Trophoblast cell (in vitro differentiated cells and primary cell): Measurements from ENCODE around the gene UBE2G1.
A peak's percentile ranks its signal among the peaks of the same experiment; 100 is the strongest.

Experiments
- DNase-seq, 2 donors: peaks; one replicate each; pipeline ENCODE4 v3.0.0-alpha.2; 2016
- H2AFZ ChIP-seq: 2 replicates; pipeline ENCODE4 v1.6.1; 2013; ENCODE audit warnings: low read length, moderate library complexity, mild to moderate bottlenecking; ENCODE audit not compliant: insufficient read depth, poor library complexity
- H2AK5ac ChIP-seq: 2 replicates; pipeline ENCODE4 v1.6.1; 2013; ENCODE audit warnings: mild to moderate bottlenecking, low read length
- H2BK120ac ChIP-seq: 2 replicates; pipeline ENCODE4 v1.6.1; 2013; ENCODE audit warnings: low read length, mild to moderate bottlenecking, moderate library complexity; ENCODE audit not compliant: insufficient read depth, poor library complexity
- H2BK12ac ChIP-seq: 2 replicates; pipeline ENCODE4 v1.6.1; 2013; ENCODE audit warnings: mild to moderate bottlenecking, low read length, moderate library complexity
- H2BK5ac ChIP-seq: 2 replicates; pipeline ENCODE4 v1.6.1; 2013; ENCODE audit warnings: low read length, low read depth, moderate library complexity, mild to moderate bottlenecking; ENCODE audit not compliant: poor library complexity
- H3K14ac ChIP-seq: 2 replicates; pipeline ENCODE4 v1.6.1; 2013; ENCODE audit warnings: mild to moderate bottlenecking, low read length
- H3K18ac ChIP-seq: 2 replicates; pipeline ENCODE4 v1.6.1; 2013; ENCODE audit warnings: mild to moderate bottlenecking, low read length
- H3K23ac ChIP-seq: 2 replicates; pipeline ENCODE4 v1.6.1; 2013; ENCODE audit warnings: low read length
- H3K27ac ChIP-seq: 2 replicates; pipeline ENCODE4 v1.5.1; 2013; ENCODE audit warnings: low read depth, mild to moderate bottlenecking, inconsistent platforms, low read length, moderate library complexity
- H3K27me3 ChIP-seq: 2 replicates; pipeline ENCODE4 v1.6.1; 2013; ENCODE audit warnings: inconsistent platforms, mild to moderate bottlenecking, low read length, moderate library complexity; ENCODE audit not compliant: insufficient read depth
- H3K36me3 ChIP-seq, 2 experiments: 1 replicate in 1 of 2; 2 replicates in 1 of 2; pipeline ENCODE4 v1.6.1; 2013; ENCODE audit warnings: low read length in 2 of 2, mild to moderate bottlenecking in 2 of 2, moderate library complexity in 1 of 2; ENCODE audit not compliant: insufficient read depth in 2 of 2, control insufficient read depth in 1 of 2
- H3K4ac ChIP-seq: 2 replicates; pipeline ENCODE4 v1.6.1; 2013; ENCODE audit warnings: low read depth, mild to moderate bottlenecking, low read length, moderate library complexity
- H3K4me1 ChIP-seq, 2 experiments: 1 replicate in 1 of 2; 2 replicates in 1 of 2; pipeline ENCODE4 v1.6.1; 2013; ENCODE audit warnings: low read length in 2 of 2, mild to moderate bottlenecking in 2 of 2, moderate library complexity in 1 of 2; ENCODE audit not compliant: insufficient read depth in 2 of 2, control insufficient read depth in 1 of 2
- H3K4me2 ChIP-seq: 2 replicates; pipeline ENCODE4 v1.6.1; 2013; ENCODE audit warnings: inconsistent platforms, mild to moderate bottlenecking, low read length, moderate library complexity
- H3K4me3 ChIP-seq: 2 replicates; pipeline ENCODE4 v1.5.1; 2013; ENCODE audit warnings: mild to moderate bottlenecking, low read depth, low read length, inconsistent platforms
- H3K79me1 ChIP-seq: one replicate; pipeline ENCODE4 v1.6.1; 2013; ENCODE audit warnings: low read length
- H3K79me2 ChIP-seq: 2 replicates; pipeline ENCODE4 v1.6.1; 2013; ENCODE audit warnings: low read length, mild to moderate bottlenecking; ENCODE audit not compliant: control insufficient read depth, insufficient read depth, poor library complexity
- H3K9ac ChIP-seq: 2 replicates; pipeline ENCODE4 v1.6.1; 2013; ENCODE audit warnings: mild to moderate bottlenecking, low read length
- H3K9me3 ChIP-seq: 2 replicates; pipeline ENCODE4 v1.6.1; 2013; ENCODE audit warnings: low read depth, mild to moderate bottlenecking, control low read depth, inconsistent platforms, low read length; ENCODE audit not compliant: insufficient read depth
- H4K12ac ChIP-seq: 2 replicates; pipeline ENCODE4 v1.6.1; 2013; ENCODE audit warnings: low read depth, mild to moderate bottlenecking, low read length, moderate library complexity
- H4K8ac ChIP-seq: 2 replicates; pipeline ENCODE4 v1.6.1; 2013; ENCODE audit warnings: low read depth, mild to moderate bottlenecking, low read length, moderate library complexity
- H4K91ac ChIP-seq: one replicate; pipeline ENCODE4 v1.6.1; 2013; ENCODE audit warnings: low read depth, mild to moderate bottlenecking, low read length, moderate library complexity
- WGBS: extraction: QIAGEN DNeasy Blood & Tissue Kit; methylation state at CpG from one replicate; pipeline ENCODE4 v1.1.7; 2013; ENCODE audit warnings: missing lambda C conversion rate; ENCODE audit not compliant: insufficient read length, insufficient coverage; ENCODE audit errors: extremely low coverage; 5-methylcytosine and 5-hydroxymethylcytosine counted together

UBE2G1 gene

GRCh38 chr17:4247361-4247970, 119.0 kb downstream of the UBE2G1 start:
- Histone ChIP-seq H3K36me3 (peaks cover 0 to 3% of the 10 kb centered on the region in 2 experiments), H4K8ac (no peak overlapping the region), H2AK5ac (no peak overlapping the region), H3K9me3 (no peaks in the 10 kb centered on the region), H3K4ac (peak overlapping the region; percentile 22), H4K12ac (no peak overlapping the region), H2AFZ (no peak overlapping the region), H2BK5ac (no peak overlapping the region), H3K27ac (peak overlapping the region; percentile 27), H3K14ac (no peak overlapping the region), H2BK12ac (no peak overlapping the region), H3K4me2 (no peak overlapping the region), H2BK120ac (peak overlapping the region; percentile 46), H3K4me3 (no peak overlapping the region), H3K79me1 (peaks cover 8% of the 10 kb centered on the region), H4K91ac (no peak overlapping the region), H3K4me1 (peaks cover 16 to 17% of the 10 kb centered on the region in 2 experiments), H3K23ac (no peak overlapping the region), H3K27me3 (no peaks in the 10 kb centered on the region), H3K18ac (peak overlapping the region; percentile 40), H3K79me2 (peaks cover 9% of the 10 kb centered on the region), H3K9ac (no peak overlapping the region)
- DNase-seq: no peak
- no CpG with 5 or more reads among the region's 5 CpGs for WGBS

GRCh38 chr17:4246674-4247073, 119.8 kb downstream of the UBE2G1 start:
- Histone ChIP-seq H3K18ac (peak overlapping the region; percentile 30), H3K4me1 (peaks cover 21 to 23% of the 10 kb centered on the region in 2 experiments), H3K9me3 (no peaks in the 10 kb centered on the region), H3K14ac (no peak overlapping the region), H3K4me2 (no peak overlapping the region), H2AFZ (no peak overlapping the region), H3K23ac (no peak overlapping the region), H2BK12ac (no peak overlapping the region), H4K12ac (no peak overlapping the region), H2AK5ac (no peak overlapping the region), H3K27me3 (no peaks in the 10 kb centered on the region), H3K27ac (no peak overlapping the region), H4K91ac (peak overlapping the region; percentile 27), H4K8ac (no peak overlapping the region), H3K4me3 (no peak overlapping the region), H2BK5ac (no peak overlapping the region), H3K36me3 (peaks cover 3 to 4% of the 10 kb centered on the region in 2 experiments), H2BK120ac (no peak overlapping the region), H3K4ac (peak overlapping the region; percentile 12), H3K79me2 (peaks cover 9% of the 10 kb centered on the region), H3K79me1 (peaks cover 8% of the 10 kb centered on the region), H3K9ac (no peak overlapping the region)
- WGBS: no CpG with 5 or more reads among the region's 5 CpGs
- no peak for DNase-seq

- no peaks in the 10 kb centered on the region for H3K27me3 ChIP-seq
- H2BK120ac ChIP-seq: no peak overlapping the region
- H3K4ac ChIP-seq: no peak overlapping the region
- H3K18ac ChIP-seq: no peak overlapping the region
- no peak overlapping the region for H4K91ac ChIP-seq
- no peak overlapping the region for H3K4me3 ChIP-seq
- no peak overlapping the region for H4K12ac ChIP-seq
- H3K79me1 ChIP-seq: peaks cover 1% of the 10 kb centered on the region
- H3K27ac ChIP-seq: no peak overlapping the region
- no peak overlapping the region for H3K14ac ChIP-seq
- peaks cover 9 to 10% of the 10 kb centered on the region in 2 experiments for H3K4me1 ChIP-seq
- H3K36me3 ChIP-seq: peaks cover 9 to 13% of the 10 kb centered on the region in 2 experiments
- H3K9me3 ChIP-seq: no peaks in the 10 kb centered on the region
- no peak overlapping the region for H2AK5ac ChIP-seq
- H2AFZ ChIP-seq: no peak overlapping the region
- H3K79me2 ChIP-seq: peaks cover 3% of the 10 kb centered on the region
- H2BK12ac ChIP-seq: no peak overlapping the region
- H2BK5ac ChIP-seq: no peak overlapping the region
- no peak overlapping the region for H3K4me2 ChIP-seq
- no CpG with 5 or more reads among the region's 11 CpGs for WGBS
- no peak overlapping the region for H3K9ac ChIP-seq
- H4K8ac ChIP-seq: no peak overlapping the region
- peak; percentile 97 to 99 for DNase-seq
- H3K23ac ChIP-seq: no peak overlapping the region
Observed at GRCh38 chr17:4241535-4241934, 124.9 kb downstream of the UBE2G1 start.

- Histone ChIP-seq H3K79me2 (no peaks in the 10 kb centered on the region), H3K36me3 (peaks cover 11 to 12% of the 10 kb centered on the region in 2 experiments), H2AK5ac (no peak overlapping the region), H2BK5ac (no peak overlapping the region), H3K79me1 (peaks cover 6% of the 10 kb centered on the region), H3K9me3 (no peaks in the 10 kb centered on the region), H4K8ac (no peak overlapping the region), H3K4ac (no peak overlapping the region), H4K91ac (no peak overlapping the region), H3K14ac (no peak overlapping the region), H4K12ac (no peak overlapping the region), H3K23ac (no peak overlapping the region), H3K4me2 (no peak overlapping the region), H3K9ac (no peak overlapping the region), H2AFZ (no peak overlapping the region), H3K4me1 (peaks cover 2 to 10% of the 10 kb centered on the region in 2 experiments), H2BK12ac (no peak overlapping the region), H3K27me3 (no peaks in the 10 kb centered on the region), H3K18ac (no peak overlapping the region), H3K27ac (no peak overlapping the region), H2BK120ac (no peak overlapping the region), H3K4me3 (no peak overlapping the region)
- no CpG with 5 or more reads among the region's 3 CpGs for WGBS
- DNase-seq: no peak
Observed at GRCh38 chr17:4236456-4236855, 130.0 kb downstream of the UBE2G1 start.
